OCI-LY3 (cell line): ENCODE measurements around the gene CNNM2.

Experiments used
- CTCF ChIP-seq: fragments of 200-600, 300-600 bp; sonication (generic); IDR thresholded peaks from 2 replicates; pipeline ENCODE4 v1.5.1; 2014; ENCODE audit warnings: antibody characterized with exemption, low read length, low read depth
- EZH2phosphoT487 ChIP-seq: fragments of 200-600 bp; shearing (Covaris generic); IDR thresholded peaks from 2 replicates; pipeline ENCODE4 v1.6.1; 2018; ENCODE audit warnings: antibody characterized with exemption, mixed run types, low read depth

GRCh38 chr10:103007017-103007416 is 88.9 kb downstream of the CNNM2 start:
- TF ChIP-seq CTCF (no peak), EZH2phosphoT487 (no peak)
